ENCODE results near the gene SMYD3.

- TF ChIP-seq POLR2AphosphoS5 (IDR thresholded peaks at IDR 0.05) = no peak
- no peak for TF ChIP-seq EP300 (IDR thresholded peaks at IDR 0.05)
- no peak for TF ChIP-seq CTCF (IDR thresholded peaks at IDR 0.05)
Observed at GRCh38 chr1:245716561-245716960, 790.5 kb downstream of the SMYD3 start.

All from gastroesophageal sphincter (tissue), 3 donors.